ENCODE results near the gene CHST11. TPM values are rescaled to one million over a fixed set of nuclear protein-coding genes. Genes with fewer than 3 reads are reported as not detected.

CHST11 gene
- polyA plus RNA-seq, 1 donor (not counting 4 experiments of a cell fraction or from before 2014, with no cell fraction given) = 11.9 TPM

- Histone ChIP-seq H3K27me3 (ENCODE audit: control insufficient read depth, extremely low read depth, insufficient read depth, low read length) (no peaks in the 10 kb centered on the region), H3K9ac (ENCODE audit: control insufficient read depth, extremely low read depth, insufficient read depth, low read length) (no peak overlapping the region), H3K27ac (ENCODE audit: control insufficient read depth, insufficient read depth, low read length) (no peak overlapping the region), H3K4me3 (ENCODE audit: control insufficient read depth in 2 of 3, extremely low read depth in 1 of 3, insufficient read depth in 2 of 3, low read depth in 1 of 3, low read length in 3 of 3) (no peak overlapping the region), H3K9me3 (ENCODE audit: control insufficient read depth, low read depth, low read length) (no peaks in the 10 kb centered on the region), H3K9me1 (ENCODE audit: control insufficient read depth, extremely low read depth, insufficient read depth, low read length) (no peaks in the 10 kb centered on the region), H4K20me1 (ENCODE audit: control insufficient read depth, extremely low read depth, insufficient read depth, low read length) (no peaks in the 10 kb centered on the region), H3K4me2 (ENCODE audit: control insufficient read depth, extremely low read depth, insufficient read depth, low read depth, low read length) (no peak overlapping the region), H2AFZ (ENCODE audit: control insufficient read depth, low read length) (no peak overlapping the region), H3K79me2 (ENCODE audit: control insufficient read depth, insufficient read depth, low read length) (peaks cover 11% of the 10 kb centered on the region), H3K36me3 (ENCODE audit: control insufficient read depth in 2 of 2, extremely low read depth in 1 of 2, insufficient read depth in 2 of 2, low read length in 2 of 2) (no peaks in the 10 kb centered on the region), H3K4me1 (ENCODE audit: control insufficient read depth, extremely low read depth, insufficient read depth, low read length) (peaks cover 13% of the 10 kb centered on the region)
- TF ChIP-seq, protein P1, sequence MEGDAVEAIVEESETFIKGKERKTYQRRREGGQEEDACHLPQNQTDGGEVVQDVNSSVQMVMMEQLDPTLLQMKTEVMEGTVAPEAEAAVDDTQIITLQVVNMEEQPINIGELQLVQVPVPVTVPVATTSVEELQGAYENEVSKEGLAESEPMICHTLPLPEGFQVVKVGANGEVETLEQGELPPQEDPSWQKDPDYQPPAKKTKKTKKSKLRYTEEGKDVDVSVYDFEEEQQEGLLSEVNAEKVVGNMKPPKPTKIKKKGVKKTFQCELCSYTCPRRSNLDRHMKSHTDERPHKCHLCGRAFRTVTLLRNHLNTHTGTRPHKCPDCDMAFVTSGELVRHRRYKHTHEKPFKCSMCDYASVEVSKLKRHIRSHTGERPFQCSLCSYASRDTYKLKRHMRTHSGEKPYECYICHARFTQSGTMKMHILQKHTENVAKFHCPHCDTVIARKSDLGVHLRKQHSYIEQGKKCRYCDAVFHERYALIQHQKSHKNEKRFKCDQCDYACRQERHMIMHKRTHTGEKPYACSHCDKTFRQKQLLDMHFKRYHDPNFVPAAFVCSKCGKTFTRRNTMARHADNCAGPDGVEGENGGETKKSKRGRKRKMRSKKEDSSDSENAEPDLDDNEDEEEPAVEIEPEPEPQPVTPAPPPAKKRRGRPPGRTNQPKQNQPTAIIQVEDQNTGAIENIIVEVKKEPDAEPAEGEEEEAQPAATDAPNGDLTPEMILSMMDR (optimal IDR thresholded peaks at IDR 0.05 in 1 of 3, IDR thresholded peaks at IDR 0.05 in 1 of 3, conservative IDR thresholded peaks at IDR 0.05 in 1 of 3; ENCODE audit: extremely low read depth in 1 of 3, insufficient read depth in 2 of 3, low read length in 3 of 3) = no peak
- TF ChIP-seq EZH2 (IDR thresholded peaks at IDR 0.05; ENCODE audit: low read length) = no peak
- no peak for DNase-seq (ENCODE audit: low read depth, low spot score)
- dilution Hi-C loops (cut with MboI; ENCODE audit: extremely low pct_ligation_motif_present, low sequenced_read_pairs) = no loop called here
- FAIRE-seq = no peak
Measured at GRCh38 chr12:104581005-104581570, 124.3 kb downstream of the CHST11 start.

DNA sequence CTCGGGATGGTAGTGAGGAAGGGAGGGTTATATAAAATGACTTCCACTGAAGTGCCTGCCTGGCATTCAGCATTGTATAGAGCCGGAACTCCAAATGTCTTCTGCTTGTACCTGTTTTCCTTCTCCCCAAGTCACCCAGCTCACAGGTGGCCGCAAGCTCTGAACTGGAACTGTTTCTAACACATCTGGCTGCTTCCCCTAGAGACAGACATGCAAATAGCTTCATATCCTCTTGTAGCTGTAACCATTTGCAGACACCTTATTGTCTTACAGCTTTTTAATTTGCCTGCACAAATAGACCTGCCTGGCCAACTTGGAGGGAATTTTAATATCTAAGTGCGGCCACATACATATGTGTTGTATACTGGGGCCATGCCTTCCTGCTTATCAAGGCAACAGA, 126.0 kb downstream of the CHST11 start:
- Histone ChIP-seq H3K4me1 (ENCODE audit: control insufficient read depth, extremely low read depth, insufficient read depth, low read length) (peaks cover 24% of the 10 kb centered on the region), H3K27me3 (ENCODE audit: control insufficient read depth, extremely low read depth, insufficient read depth, low read length) (no peaks in the 10 kb centered on the region), H4K20me1 (ENCODE audit: control insufficient read depth, extremely low read depth, insufficient read depth, low read length) (no peaks in the 10 kb centered on the region), H2AFZ (ENCODE audit: control insufficient read depth, low read length) (no peak overlapping the region), H3K79me2 (ENCODE audit: control insufficient read depth, insufficient read depth, low read length) (peaks cover 20% of the 10 kb centered on the region), H3K9me1 (ENCODE audit: control insufficient read depth, extremely low read depth, insufficient read depth, low read length) (no peaks in the 10 kb centered on the region), H3K4me2 (ENCODE audit: control insufficient read depth, extremely low read depth, insufficient read depth, low read depth, low read length) (no peak overlapping the region), H3K36me3 (ENCODE audit: control insufficient read depth in 2 of 2, extremely low read depth in 1 of 2, insufficient read depth in 2 of 2, low read length in 2 of 2) (no peaks in the 10 kb centered on the region), H3K4me3 (ENCODE audit: control insufficient read depth in 2 of 3, extremely low read depth in 1 of 3, insufficient read depth in 2 of 3, low read depth in 1 of 3, low read length in 3 of 3) (no peak overlapping the region), H3K9ac (ENCODE audit: control insufficient read depth, extremely low read depth, insufficient read depth, low read length) (no peak overlapping the region), H3K27ac (ENCODE audit: control insufficient read depth, insufficient read depth, low read length) (no peak overlapping the region), H3K9me3 (ENCODE audit: control insufficient read depth, low read depth, low read length) (no peaks in the 10 kb centered on the region)
- dilution Hi-C loops (cut with MboI; ENCODE audit: extremely low pct_ligation_motif_present, low sequenced_read_pairs) = no loop called here
- FAIRE-seq (no peak), DNase-seq (ENCODE audit: low read depth, low spot score) (no peak)
- no peak for TF ChIP-seq EZH2 (IDR thresholded peaks at IDR 0.05; ENCODE audit: low read length)
- TF ChIP-seq, protein P1 (optimal IDR thresholded peaks at IDR 0.05 in 1 of 3, IDR thresholded peaks at IDR 0.05 in 1 of 3, conservative IDR thresholded peaks at IDR 0.05 in 1 of 3; ENCODE audit: extremely low read depth in 1 of 3, insufficient read depth in 2 of 3, low read length in 3 of 3) = no peak
